Measurements from ENCODE around the gene PRKCA.
A peak's percentile ranks its signal among the peaks of the same experiment; 100 is the strongest.
"Not testable (repeated sequence)": the region's sequence is repeated elsewhere in the genome, so short reads cannot be mapped to it uniquely, and the experiment has no call there.

The PRKCA gene

DNA sequence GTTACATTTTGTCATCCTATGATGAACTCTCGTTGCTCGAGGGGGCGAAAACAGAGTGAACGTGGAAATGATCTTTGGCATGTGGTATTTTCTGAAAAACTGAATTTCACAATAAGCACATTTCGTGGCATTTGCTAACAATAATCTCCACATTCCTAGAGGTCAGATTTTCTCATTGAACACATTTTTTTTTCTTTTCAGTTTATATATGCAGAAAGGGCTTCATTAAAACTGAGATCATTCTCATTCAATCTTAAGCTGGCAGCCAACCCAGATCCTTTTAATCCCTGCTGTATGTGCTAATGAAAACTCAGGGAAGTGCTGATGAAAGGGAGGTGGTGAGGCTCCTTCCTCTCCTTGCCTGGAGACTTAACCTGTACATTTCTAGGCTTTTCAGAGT lies 52.6 kb downstream of the PRKCA start:
- no peak for DNase-seq

DNA sequence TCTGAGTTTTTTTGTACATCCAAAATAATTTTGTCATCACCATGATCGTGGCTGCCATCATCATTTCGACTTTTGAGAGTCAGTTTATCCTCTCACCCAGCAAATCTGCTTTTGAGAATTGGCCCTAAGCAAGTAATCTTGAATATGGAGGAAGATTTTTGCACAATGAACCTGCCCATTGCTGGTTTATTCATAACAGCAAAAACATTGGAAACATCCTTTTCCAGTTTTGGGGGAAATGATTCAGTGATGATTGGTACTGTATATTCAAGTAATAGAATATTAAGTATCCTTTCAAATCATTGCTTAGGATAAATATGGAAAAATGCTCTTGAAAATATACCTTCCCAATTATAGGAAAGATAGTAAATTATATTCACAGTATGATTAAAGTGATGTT lies 53.1 kb downstream of the PRKCA start:
- no peak for DNase-seq

GRCh38 chr17:66357037-66357436 lies 54.6 kb downstream of the PRKCA start:
- no peak for DNase-seq

GRCh38 chr17:66359351-66359750 lies 56.9 kb downstream of the PRKCA start:
- no peak for DNase-seq

GRCh38 chr17:66360961-66361565 lies 58.6 kb downstream of the PRKCA start:
- DNase-seq, result not testable (repeated sequence)

GRCh38 chr17:66364508-66364907 lies 62.1 kb downstream of the PRKCA start:
- DNase-seq, result peak; percentile 36 to 52

- no peak for DNase-seq
These were observed 62.6 kb downstream of the PRKCA start for GRCh38 chr17:66364990-66365490.

- DNase-seq, result no peak
These were observed 63.5 kb downstream of the PRKCA start for GRCh38 chr17:66365903-66366302.

DNA sequence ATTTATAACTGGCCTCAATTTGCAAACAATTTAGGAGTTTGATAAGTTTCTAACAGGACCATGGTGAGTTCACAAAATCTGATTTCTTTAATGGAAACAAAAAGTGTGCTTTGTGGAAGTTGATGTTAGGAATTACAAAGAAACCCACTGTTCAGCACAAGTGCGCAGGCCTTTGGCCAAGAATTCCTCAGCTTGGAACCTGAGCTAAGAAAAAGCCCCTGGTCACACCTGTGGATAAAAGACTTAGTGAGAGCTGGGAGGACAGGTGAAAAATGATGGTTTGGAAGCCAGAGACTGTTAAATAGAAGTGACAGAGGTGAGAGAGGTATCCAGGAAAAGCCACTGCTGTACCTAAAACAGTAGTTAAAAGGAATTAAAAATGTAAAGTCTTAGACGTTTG lies 64.7 kb downstream of the PRKCA start:
- no peak for DNase-seq

- no peak for DNase-seq
These were observed 67.4 kb downstream of the PRKCA start for GRCh38 chr17:66369830-66370229.

- DNase-seq, result no peak
These were observed 69.1 kb downstream of the PRKCA start for GRCh38 chr17:66371561-66371960.

- DNase-seq, result no peak
These were observed 69.8 kb downstream of the PRKCA start for GRCh38 chr17:66372182-66372581.

DNA sequence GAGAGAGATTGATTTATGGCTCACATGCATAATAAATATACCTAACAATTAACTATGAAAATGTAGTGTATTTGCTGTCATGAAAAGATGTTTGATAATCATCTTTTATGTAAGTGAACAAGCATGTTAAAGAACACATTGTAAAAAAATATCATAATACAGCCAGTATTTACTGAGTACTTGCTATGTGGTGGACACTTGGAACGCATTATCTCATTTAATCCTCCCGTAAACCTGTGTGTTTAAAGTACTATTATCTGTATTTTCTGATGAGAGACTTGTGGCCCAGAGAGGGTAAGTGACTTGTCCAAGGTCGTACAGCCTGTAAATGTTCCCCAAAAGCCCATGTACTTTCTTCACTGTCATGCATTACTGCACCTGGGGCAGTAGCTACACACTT lies 70.7 kb downstream of the PRKCA start:
- DNase-seq, result no peak

- peak; percentile 20 to 42 for DNase-seq
These were observed 71.8 kb downstream of the PRKCA start for GRCh38 chr17:66373944-66374817.

DNA sequence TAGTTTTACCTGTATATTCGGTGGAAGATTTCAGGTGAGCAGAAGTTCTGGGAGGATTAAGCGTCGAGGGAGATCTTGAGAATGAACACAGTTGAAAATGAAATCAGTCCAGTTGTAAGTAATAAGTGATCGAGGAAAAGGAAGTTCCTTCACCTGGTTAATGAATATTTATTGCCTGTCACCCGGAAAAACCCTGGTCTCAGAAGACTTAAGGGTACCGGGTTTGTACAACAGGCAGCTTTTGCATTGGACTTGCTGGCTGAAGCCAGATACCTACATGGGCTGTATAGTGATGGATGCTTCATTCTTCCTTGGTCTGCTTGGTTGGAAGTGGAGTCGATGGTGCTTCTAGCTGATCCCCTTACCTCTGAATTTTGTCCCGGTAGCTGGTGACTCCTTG lies 72.7 kb downstream of the PRKCA start:
- no peak for DNase-seq

DNA sequence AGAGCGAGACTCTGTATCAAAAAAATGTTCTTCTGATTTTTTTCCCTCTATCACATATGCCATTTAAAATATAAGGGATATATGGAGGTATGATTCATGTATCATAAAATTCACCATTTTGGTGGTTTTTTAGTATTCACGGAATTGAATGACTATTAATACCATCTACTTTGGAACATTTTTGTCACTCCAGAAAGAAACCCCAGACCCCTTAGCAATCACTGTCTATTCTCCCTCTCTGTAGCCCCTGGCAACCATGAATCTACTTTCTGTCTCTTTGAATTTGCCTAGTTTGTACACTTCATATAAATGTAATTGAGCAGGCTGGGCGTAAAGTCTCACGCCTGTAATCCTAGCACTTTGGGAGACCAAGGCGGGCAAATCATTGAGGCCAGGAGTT lies 75.9 kb downstream of the PRKCA start:
- DNase-seq, result no peak

- no peak for DNase-seq
These were observed 77.1 kb downstream of the PRKCA start for GRCh38 chr17:66379544-66379943.

DNA sequence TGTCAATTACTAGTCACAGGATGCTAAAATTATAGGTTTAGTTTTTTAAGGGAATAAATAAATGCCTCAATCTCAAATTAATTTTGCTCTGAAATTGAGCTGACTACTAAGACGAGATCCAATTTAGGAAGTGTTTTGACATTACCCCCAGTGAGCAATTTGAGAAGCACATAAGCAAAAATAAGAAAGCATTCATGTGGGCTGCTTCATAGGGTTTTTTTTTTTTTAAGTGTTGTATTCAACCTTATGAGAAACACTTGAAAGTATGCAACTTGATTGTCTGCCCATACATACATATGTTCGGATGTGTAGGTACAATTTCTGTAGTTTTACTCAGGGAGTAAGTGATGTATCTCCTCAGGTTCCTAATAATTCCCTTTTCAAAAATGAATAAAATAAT lies 77.6 kb downstream of the PRKCA start:
- no peak for DNase-seq

GRCh38 chr17:66381701-66382362 lies 79.4 kb downstream of the PRKCA start:
- DNase-seq, result no peak

- DNase-seq, result no peak
These were observed 80.9 kb downstream of the PRKCA start for GRCh38 chr17:66383333-66383732.

DNA sequence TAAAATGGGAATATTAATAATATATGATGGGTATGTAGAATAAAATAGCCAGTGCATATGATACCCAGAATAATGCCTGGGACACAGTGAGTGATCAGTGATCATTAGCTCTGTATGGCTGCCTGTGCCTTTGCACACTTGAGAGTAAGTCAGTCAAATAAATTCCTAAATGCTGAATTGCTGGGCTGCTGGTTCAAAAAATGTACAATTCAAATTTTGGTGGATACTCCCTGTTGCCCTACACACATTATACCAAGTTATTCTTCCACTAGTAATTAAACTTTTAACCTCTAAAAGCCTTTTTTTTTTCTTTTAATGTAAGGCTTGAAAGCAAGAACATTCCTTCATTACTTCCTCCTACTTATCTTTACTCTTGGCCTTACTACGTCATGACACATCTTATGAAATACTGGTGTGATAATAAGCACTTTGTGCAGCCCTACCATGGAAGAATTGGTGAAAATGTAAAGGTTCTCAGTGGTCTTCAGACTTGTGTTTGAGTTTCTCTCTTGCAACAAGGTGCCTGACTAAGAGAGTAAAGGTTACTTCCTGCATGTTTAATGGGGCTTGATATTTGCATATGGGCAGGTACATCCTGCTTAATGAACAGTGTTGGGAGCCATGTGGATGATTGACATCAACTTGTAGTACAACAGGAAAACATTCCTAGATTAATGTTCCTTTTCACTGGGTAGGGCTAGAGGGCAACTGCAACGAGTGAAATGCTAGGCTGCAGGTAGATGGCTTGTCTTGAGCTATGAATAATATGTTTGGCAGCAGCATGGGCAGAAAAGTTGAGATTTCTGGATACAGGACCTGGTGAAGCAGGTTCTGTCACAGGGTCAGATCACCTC lies 84.3 kb downstream of the PRKCA start:
- DNase-seq, result no peak

GRCh38 chr17:66387392-66387981 lies 85.1 kb downstream of the PRKCA start:
- no peak for DNase-seq

All from activated CD4-positive, alpha-beta T cell treated with anti-CD3 and anti-CD28 coated beads, Interleukin-2, amount 50 U/mL, for 48 hours (primary cell).